HepG2 (cell line): ENCODE measurements around the gene SERTAD3. TPM values are rescaled to one million over a fixed set of nuclear protein-coding genes. Genes with fewer than 3 reads are reported as not detected.

ENCODE experiments used
- HNRNPK ChIP-seq: fragments of 200-400 bp; formaldehyde crosslinking; IDR thresholded peaks from 2 replicates; pipeline ENCODE4 v1.6.1; 2018; ENCODE audit warnings: low read length, low read depth, moderate library complexity, mild to moderate bottlenecking; ENCODE audit not compliant: poor library complexity, severe bottlenecking
- IKZF1 ChIP-seq: fragments of 450-650 bp; IDR thresholded peaks from 2 replicates; pipeline ENCODE4 v1.7.1; 2016
- KLF11 ChIP-seq: IDR thresholded peaks from 2 replicates; pipeline ENCODE4 v1.6.1; 2016; ENCODE audit warnings: missing compliant biosample characterization
- SIX4 ChIP-seq: sonication (generic); formaldehyde crosslinking; IDR thresholded peaks from 2 replicates; pipeline ENCODE4 v1.4.0; 2020; ENCODE audit warnings: missing genetic modification reagents
- TAF1 ChIP-seq: sonication (generic); formaldehyde crosslinking; IDR thresholded peaks from 2 replicates; pipeline ENCODE4 v1.4.0; 2020; ENCODE audit warnings: missing genetic modification reagents
- THAP9 ChIP-seq: sonication (generic); formaldehyde crosslinking; IDR thresholded peaks from 2 replicates; pipeline ENCODE4; 2020; ENCODE audit warnings: missing genetic modification reagents, mild to moderate bottlenecking, borderline replicate concordance
- ZBED4 ChIP-seq: sonication (generic); formaldehyde crosslinking; IDR thresholded peaks from 2 replicates; pipeline ENCODE4 v1.4.0; 2020; ENCODE audit warnings: missing genetic modification reagents, borderline replicate concordance
- ZNF143 ChIP-seq: sonication (generic); formaldehyde crosslinking; IDR thresholded peaks from 2 replicates; pipeline ENCODE4 v1.4.0; 2020; ENCODE audit warnings: missing genetic modification reagents
- ZNF430 ChIP-seq: sonication (generic); formaldehyde crosslinking; IDR thresholded peaks from 2 replicates; pipeline ENCODE4 v1.9.0; 2021; ENCODE audit warnings: mild to moderate bottlenecking, missing genetic modification reagents
- ZNF570 ChIP-seq: sonication (generic); formaldehyde crosslinking; IDR thresholded peaks from 2 replicates; pipeline ENCODE4 v1.4.0; 2020; ENCODE audit warnings: mild to moderate bottlenecking, missing genetic modification reagents, borderline replicate concordance
- ZNF749 ChIP-seq: sonication (generic); formaldehyde crosslinking; IDR thresholded peaks from 2 replicates; pipeline ENCODE4 v1.8.0; 2022; ENCODE audit warnings: mild to moderate bottlenecking, missing genetic modification reagents, moderate library complexity, borderline replicate concordance
- polyA plus RNA-seq, 8 experiments: library from polyadenylated mRNA; depleted of rRNA in 3 of 8; stranded (reverse) in 7 of 8; unstranded in 1 of 8; fragments of >200 nt; fragmentation: Illumina TruSeq in 4 of 8; extraction: Trizol in 4 of 8; gene quantifications; 2 replicates each; pipeline versions ENCODE4 v1.2.1 to v1.2.3, GENCODE V29; 2011 to 2016; ENCODE audit warnings: low read depth in 4 of 8, missing spikeins in 1 of 8, mixed read lengths in 1 of 8; ENCODE audit not compliant: insufficient read depth in 1 of 8
- total RNA-seq, 5 experiments: library from RNA; depleted of rRNA; stranded (reverse); fragments of >200 nt; fragmentation: Illumina TruSeq; extraction: Trizol; gene quantifications; 2 replicates each; pipeline ENCODE4 v1.2.3, GENCODE V29; 2016; ENCODE audit warnings: low read depth in 1 of 5
- TF ChIP-seq, protein P1 (sequence below): sonication (generic); formaldehyde crosslinking; IDR thresholded peaks from 2 replicates; pipeline ENCODE4 v1.4.0; 2020; ENCODE audit warnings: missing genetic modification reagents
- TF ChIP-seq, protein P2 (sequence below): sonication (generic); formaldehyde crosslinking; IDR thresholded peaks from 2 replicates; pipeline ENCODE4 v1.8.0; 2022; ENCODE audit warnings: mild to moderate bottlenecking, missing genetic modification reagents

SERTAD3 gene
- total and polyA plus RNA-seq, 2 of the 13 experiments (the other 11 are each of a cell fraction or from before 2014, with no cell fraction given): 9.6 to 16.9 TPM

DNA sequence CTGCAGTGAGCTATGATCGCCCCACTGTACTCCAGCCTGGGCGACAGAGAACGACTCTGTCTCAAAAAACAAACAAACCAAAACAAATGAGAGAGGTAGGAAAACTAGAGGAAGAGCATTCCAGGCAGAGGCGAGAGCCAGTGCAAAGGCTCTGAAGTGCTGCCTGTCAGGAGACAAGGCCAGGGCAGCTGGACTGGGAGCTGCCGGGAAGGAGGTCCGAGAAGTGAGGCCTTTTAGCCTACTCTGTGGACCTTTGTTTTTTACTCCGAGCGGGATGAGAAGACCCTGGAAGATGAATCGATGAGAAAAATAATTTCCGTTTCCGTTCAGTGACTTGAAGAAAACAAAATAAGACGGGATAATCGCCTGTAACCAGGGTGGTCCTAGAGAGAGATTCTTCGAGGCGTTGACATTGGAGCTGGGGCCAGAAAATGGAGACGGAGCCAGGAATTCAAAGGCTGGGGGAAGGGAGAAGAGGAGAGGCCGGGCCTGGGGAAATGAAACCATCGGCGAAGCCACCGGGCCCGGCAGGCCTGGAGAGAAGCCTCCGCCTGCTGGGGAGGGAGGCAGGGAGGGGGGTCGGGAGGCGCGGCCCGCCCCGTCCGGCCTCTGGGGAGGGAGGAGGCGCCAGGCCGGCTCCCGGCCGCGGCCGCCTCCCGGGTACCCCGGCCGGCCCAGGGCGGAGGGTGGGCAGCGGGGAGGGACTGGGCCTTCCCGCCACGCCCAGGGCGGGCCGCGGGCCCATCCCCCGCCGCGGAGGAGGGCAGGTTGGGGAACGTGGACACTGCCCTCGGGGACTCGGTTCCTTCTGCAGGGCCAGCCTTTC lies 10.5 kb downstream of the SERTAD3 start (continued):
- TF ChIP-seq, protein P1, sequence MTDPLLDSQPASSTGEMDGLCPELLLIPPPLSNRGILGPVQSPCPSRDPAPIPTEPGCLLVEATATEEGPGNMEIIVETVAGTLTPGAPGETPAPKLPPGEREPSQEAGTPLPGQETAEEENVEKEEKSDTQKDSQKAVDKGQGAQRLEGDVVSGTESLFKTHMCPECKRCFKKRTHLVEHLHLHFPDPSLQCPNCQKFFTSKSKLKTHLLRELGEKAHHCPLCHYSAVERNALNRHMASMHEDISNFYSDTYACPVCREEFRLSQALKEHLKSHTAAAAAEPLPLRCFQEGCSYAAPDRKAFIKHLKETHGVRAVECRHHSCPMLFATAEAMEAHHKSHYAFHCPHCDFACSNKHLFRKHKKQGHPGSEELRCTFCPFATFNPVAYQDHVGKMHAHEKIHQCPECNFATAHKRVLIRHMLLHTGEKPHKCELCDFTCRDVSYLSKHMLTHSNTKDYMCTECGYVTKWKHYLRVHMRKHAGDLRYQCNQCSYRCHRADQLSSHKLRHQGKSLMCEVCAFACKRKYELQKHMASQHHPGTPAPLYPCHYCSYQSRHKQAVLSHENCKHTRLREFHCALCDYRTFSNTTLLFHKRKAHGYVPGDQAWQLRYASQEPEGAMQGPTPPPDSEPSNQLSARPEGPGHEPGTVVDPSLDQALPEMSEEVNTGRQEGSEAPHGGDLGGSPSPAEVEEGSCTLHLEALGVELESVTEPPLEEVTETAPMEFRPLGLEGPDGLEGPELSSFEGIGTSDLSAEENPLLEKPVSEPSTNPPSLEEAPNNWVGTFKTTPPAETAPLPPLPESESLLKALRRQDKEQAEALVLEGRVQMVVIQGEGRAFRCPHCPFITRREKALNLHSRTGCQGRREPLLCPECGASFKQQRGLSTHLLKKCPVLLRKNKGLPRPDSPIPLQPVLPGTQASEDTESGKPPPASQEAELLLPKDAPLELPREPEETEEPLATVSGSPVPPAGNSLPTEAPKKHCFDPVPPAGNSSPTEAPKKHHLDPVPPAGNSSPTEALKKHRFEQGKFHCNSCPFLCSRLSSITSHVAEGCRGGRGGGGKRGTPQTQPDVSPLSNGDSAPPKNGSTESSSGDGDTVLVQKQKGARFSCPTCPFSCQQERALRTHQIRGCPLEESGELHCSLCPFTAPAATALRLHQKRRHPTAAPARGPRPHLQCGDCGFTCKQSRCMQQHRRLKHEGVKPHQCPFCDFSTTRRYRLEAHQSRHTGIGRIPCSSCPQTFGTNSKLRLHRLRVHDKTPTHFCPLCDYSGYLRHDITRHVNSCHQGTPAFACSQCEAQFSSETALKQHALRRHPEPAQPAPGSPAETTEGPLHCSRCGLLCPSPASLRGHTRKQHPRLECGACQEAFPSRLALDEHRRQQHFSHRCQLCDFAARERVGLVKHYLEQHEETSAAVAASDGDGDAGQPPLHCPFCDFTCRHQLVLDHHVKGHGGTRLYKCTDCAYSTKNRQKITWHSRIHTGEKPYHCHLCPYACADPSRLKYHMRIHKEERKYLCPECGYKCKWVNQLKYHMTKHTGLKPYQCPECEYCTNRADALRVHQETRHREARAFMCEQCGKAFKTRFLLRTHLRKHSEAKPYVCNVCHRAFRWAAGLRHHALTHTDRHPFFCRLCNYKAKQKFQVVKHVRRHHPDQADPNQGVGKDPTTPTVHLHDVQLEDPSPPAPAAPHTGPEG: no peak
- TF ChIP-seq THAP9: no peak
- TF ChIP-seq ZNF570: no peak
- peak; percentile 81; the same call in 1 of the 2 replicates for TF ChIP-seq ZBED4 (CRISPR knock-in tag)
- no peak for TF ChIP-seq IKZF1
- no peak for TF ChIP-seq ZNF143 (CRISPR knock-in tag)
- no peak for TF ChIP-seq SIX4 (CRISPR knock-in tag)
- TF ChIP-seq, protein P2, sequence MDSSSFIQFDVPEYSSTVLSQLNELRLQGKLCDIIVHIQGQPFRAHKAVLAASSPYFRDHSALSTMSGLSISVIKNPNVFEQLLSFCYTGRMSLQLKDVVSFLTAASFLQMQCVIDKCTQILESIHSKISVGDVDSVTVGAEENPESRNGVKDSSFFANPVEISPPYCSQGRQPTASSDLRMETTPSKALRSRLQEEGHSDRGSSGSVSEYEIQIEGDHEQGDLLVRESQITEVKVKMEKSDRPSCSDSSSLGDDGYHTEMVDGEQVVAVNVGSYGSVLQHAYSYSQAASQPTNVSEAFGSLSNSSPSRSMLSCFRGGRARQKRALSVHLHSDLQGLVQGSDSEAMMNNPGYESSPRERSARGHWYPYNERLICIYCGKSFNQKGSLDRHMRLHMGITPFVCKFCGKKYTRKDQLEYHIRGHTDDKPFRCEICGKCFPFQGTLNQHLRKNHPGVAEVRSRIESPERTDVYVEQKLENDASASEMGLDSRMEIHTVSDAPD (CRISPR knock-in tag): no peak
- peak; percentile 37; the same call in 1 of the 2 replicates for TF ChIP-seq ZNF430
- peak; percentile 62 for TF ChIP-seq TAF1 (CRISPR knock-in tag)
- TF ChIP-seq ZNF749 (CRISPR knock-in tag): no peak
- TF ChIP-seq KLF11 (CRISPR knock-in tag): no peak
- TF ChIP-seq HNRNPK: no peak
